ENCODE results near the gene COA1.

DNA sequence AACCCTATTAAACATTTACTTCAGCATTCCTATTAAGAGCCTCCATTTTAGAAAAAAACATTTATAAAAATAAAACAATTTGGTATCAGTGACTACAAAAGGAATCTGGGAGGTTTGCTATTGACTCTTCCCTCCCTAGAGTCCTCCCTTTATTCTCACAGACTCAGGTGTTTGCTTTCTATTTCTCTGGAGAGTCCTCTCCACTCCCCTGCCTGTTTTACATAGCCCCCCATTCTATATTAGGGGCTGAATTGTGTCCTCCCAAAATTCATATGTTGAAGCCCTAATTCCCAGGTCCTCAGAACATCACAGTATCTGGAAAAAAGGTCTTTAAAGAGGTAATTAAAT, 69.8 kb downstream of the COA1 start:
- no peak for TF ChIP-seq EZH2 (IDR thresholded peaks at IDR 0.05; ENCODE audit: low read depth)
- TF ChIP-seq, protein P1, sequence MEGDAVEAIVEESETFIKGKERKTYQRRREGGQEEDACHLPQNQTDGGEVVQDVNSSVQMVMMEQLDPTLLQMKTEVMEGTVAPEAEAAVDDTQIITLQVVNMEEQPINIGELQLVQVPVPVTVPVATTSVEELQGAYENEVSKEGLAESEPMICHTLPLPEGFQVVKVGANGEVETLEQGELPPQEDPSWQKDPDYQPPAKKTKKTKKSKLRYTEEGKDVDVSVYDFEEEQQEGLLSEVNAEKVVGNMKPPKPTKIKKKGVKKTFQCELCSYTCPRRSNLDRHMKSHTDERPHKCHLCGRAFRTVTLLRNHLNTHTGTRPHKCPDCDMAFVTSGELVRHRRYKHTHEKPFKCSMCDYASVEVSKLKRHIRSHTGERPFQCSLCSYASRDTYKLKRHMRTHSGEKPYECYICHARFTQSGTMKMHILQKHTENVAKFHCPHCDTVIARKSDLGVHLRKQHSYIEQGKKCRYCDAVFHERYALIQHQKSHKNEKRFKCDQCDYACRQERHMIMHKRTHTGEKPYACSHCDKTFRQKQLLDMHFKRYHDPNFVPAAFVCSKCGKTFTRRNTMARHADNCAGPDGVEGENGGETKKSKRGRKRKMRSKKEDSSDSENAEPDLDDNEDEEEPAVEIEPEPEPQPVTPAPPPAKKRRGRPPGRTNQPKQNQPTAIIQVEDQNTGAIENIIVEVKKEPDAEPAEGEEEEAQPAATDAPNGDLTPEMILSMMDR (conservative IDR thresholded peaks at IDR 0.05), result no peak
